ENCODE measurements around the gene NFASC.

- TF ChIP-seq CTCF (conservative IDR thresholded peaks at IDR 0.05; ENCODE audit: low read length) (no peak), EZH2phosphoT487 (IDR thresholded peaks at IDR 0.05; ENCODE audit: borderline replicate concordance, low read depth, low read length) (no peak)
These were observed 2.5 kb downstream of the NFASC start for GRCh38 chr1:204873176-204873575.
